GM19099 (cell line): Measurements from ENCODE around the gene CUL9.

ENCODE experiments used
- POLR2A ChIP-seq: IDR thresholded peaks from 3 replicates; pipeline ENCODE4 v1.6.1; 2011; ENCODE audit warnings: low read depth; ENCODE audit not compliant: insufficient read length; ENCODE audit errors: extremely low read depth

The CUL9 gene

GRCh38 chr6:43204271-43205105, 22.5 kb downstream of the CUL9 start:
- TF ChIP-seq POLR2A = no peak

DNA sequence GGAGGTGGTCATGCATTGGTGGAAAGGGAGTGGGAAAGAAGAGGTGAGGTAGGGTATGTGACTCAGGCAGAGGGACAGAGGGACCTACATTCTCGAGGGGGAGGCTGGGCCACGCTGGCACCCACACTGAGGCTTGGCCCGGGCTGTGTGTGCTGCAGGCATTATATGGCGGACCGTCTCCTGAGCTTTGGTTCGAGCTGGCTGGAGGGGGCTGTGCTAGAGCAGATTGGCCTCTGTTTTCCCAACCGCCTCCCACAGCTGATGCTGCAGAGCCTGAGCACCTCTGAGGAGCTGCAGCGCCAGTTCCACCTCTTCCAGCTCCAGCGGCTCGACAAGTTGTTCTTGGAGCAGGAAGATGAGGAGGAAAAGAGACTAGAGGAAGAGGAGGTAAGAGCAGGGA, 23.9 kb downstream of the CUL9 start:
- TF ChIP-seq POLR2A = no peak

GRCh38 chr6:43207286-43207685, 25.3 kb downstream of the CUL9 start:
- no peak for TF ChIP-seq POLR2A

- no peak for TF ChIP-seq POLR2A
Measured at GRCh38 chr6:43211955-43212354, 30.0 kb downstream of the CUL9 start.

GRCh38 chr6:43213431-43213830, 31.4 kb downstream of the CUL9 start:
- no peak for TF ChIP-seq POLR2A

DNA sequence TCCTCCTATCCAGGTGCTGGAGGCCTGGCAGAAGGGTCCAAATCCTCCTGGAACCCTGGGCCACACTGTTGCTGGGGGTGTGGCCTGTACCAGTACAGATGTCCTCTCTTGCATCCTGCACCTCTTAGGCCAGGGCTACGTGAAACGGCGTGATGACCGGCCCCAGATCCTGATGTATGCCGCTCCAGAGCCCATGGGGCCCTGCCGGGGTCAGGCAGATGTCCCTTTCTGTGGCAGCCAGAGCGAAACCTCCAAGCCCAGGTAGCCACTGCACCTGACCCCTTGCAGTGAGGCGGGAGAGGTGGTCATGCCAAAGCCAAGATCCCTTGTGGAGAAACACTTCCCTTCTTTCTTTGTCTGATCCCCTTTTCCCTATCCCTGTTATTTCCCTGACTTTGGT, 33.1 kb downstream of the CUL9 start:
- TF ChIP-seq POLR2A = no peak

GRCh38 chr6:43216200-43216599, 34.2 kb downstream of the CUL9 start:
- TF ChIP-seq POLR2A = no peak

DNA sequence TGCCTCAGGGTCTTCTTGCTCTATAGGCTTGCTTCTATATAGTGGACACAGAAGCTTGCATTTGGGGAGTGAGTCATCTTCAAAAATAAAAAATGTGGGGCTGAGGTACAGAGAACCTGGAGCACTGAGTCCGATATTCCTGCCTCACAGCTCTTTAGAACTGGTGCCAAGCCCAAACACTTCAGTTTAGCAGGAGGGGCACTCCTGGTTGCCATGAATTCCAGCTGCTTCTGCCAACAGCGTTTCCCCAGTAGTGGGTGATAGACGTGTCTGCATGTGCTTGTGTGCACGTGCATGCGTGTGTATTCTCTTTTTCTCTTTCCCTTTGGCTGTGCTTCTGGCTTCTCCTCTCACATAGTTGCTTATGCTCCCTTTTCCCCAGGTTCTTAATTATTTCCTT, 35.4 kb downstream of the CUL9 start:
- no peak for TF ChIP-seq POLR2A

DNA sequence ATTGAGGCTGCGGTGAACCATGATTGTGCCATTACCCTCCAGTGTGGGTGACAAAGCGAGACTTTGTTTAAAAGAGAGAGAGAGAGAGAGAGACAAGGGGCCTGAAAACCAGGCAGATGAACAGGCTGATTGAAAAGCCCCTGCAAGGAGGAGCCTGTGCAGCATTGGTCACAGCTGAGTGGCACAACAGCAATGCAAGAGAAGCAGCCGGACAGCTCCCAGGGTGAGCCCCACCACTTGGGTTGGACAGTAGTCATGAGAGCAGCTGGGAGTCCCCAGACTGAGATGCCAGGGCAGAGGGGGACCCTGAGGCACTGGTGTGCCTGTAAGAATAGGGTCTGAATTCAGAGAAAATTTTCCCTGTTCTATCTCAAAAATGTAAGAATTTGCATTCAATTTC, 37.1 kb downstream of the CUL9 start:
- no peak for TF ChIP-seq POLR2A

DNA sequence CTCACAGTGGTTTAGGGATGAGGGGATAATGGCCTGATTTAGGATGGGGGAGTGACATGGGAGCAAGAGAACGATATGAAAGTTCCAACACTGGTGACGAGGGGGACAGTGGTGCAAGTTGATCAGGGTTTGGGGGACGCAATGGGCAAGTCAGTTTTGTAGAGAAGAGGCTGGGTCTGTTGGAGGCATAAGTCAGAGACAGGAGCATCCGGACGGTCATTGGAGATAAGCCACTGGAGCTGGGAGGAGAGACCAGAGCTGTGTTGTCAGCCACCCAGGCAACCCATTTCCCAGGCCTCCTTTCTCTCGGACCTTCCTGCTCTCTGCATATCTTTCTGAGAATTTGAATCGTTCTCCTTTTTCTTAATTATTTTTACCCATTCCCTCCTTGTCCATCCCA, 37.8 kb downstream of the CUL9 start:
- no peak for TF ChIP-seq POLR2A

DNA sequence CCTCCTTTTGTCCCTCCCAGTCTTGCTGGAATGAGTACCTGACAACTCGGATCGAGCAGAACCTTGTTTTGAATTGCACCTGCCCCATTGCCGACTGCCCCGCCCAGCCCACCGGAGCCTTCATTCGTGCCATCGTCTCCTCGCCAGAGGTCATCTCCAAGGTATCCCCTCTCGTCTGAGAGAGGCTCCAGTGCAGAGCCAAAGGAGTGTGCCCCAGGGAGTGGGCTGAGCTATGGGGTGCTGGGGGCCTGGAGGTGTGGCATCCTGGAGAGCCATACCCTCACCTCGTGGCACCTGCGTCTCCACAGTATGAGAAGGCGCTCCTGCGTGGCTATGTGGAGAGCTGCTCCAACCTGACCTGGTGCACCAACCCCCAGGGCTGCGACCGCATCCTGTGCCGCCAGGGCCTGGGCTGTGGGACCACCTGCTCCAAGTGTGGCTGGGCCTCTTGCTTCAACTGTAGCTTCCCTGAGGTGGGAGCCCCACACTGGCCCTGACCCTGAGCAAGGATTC, 38.5 kb downstream of the CUL9 start:
- no peak for TF ChIP-seq POLR2A

DNA sequence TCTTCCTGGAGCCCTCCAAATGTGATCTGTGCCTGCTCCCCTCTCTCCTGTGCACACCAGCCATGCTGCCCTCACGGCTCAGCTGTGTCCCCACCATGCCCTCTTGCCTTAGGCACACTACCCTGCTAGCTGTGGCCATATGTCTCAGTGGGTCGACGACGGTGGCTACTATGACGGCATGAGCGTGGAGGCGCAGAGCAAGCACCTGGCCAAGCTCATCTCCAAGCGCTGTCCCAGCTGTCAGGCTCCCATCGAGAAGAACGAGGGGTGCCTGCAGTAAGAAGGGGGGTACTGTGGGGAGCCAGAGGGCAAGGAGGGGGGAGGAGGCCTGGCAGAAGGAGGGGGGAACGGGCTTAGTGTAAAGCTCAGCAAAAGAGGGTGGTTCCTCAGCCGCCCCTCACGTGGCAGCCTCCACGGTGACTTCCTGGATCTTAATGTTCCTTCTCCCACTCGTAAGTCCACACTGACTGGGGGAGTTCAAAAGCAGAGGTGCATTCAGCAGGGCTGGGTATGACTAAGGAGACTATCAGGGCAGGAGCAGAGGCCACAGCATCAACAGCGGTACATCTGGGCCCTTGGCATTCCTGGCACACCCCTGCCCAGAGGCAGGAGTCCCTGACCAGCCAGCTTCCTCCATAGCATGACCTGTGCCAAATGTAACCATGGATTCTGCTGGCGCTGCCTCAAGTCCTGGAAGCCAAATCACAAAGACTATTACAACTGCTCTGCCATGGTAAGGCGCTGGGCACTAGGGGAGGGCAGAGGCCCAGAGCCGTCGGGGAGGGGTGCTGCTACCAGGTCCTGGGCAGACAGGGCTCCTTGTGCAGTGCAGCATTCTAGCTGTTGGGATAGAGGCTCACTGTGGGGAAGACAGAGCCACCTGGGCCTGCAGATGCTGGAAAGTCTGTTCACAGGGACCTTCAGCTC, 39.3 kb downstream of the CUL9 start:
- no peak for TF ChIP-seq POLR2A

DNA sequence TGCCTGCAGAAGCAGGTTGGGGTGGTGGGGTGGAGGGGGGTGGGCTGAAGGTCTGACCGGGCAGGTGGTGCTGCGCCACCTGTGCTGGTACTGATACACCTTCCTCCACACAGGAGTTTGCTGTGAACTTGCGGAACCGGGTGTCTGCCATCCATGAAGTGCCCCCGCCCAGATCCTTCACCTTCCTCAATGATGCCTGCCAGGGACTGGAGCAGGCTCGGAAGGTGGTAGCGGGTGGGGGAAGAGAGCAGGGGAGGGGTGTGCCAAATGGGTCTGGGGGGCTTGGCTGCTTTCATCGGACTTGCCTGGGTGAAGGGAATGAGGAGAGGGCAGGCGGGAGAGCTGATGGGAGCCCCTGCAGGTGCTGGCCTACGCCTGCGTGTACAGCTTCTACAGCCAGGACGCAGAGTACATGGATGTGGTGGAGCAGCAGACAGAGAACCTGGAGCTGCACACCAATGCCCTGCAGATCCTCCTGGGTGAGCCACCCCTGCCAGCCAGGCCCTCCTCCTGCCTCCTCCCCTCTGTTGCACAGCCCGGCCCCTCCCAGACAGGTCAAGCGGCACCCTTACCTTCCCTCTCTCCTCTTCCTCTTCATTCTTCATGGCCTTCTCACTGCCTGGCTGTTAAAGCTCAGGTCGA, 40.5 kb downstream of the CUL9 start:
- TF ChIP-seq POLR2A = no peak

DNA sequence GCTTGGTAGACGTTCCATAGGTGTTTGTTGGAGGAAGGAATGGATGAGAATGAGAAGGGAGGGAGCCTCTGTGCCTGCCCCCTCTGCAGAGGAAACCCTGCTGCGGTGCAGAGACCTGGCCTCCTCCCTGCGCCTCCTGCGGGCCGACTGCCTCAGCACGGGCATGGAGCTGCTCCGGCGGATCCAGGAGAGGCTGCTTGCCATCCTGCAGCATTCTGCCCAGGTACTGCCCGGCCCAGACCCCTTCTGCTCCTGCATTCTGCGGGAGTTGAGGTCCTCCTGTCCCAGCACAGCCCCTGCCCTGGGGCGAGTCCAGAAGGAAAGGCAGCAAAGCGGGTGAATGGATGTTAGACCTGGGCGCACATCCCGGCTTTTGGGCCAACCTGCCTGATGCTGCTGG, 41.2 kb downstream of the CUL9 start:
- TF ChIP-seq POLR2A = no peak

DNA sequence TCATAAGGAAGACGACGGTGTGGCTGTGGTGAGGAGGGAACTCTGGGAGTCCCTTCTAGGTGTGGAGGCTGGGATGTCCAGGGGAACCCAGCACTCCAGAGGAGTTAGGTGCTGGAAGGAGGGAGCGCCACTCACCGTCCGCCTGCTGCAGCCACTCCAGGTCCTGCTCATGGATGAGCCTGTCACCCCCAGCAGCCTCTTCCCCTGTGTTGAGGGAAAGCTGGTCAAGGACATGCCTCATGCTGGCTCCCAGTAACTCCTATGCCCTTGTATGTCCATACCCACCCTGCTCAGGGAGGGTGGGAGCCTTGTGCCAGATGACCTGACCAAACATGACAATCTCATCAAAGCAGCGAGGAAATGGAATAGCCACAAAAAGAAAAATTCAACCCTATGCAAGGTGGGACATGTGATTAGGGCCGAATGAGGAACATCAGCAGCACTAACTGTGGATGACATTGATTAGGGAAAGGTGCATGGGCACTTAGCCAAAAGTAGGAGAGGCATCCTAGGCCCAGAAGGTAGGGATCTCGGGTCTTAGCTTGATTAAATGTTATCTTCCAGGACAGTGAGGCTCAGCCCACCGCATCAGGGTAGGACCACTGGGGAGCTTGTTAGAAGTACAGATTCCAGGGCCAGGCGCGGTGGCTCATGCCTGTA, 44.3 kb downstream of the CUL9 start:
- TF ChIP-seq POLR2A = no peak
